Motor neuron (in vitro differentiated cells): ENCODE results near the gene EXOG. TPM values are rescaled to one million over a fixed set of nuclear protein-coding genes. Genes with fewer than 3 reads are reported as not detected.
A peak's percentile ranks its signal among the peaks of the same experiment; 100 is the strongest.

Experiments
- ATAC-seq, 8 experiments: fragments of 200-7000 bp; cut with Tn5 transposase; replicated peaks in 6 of 8; 2 replicates each; pipeline ENCODE4 v1.8.0; 2021; ENCODE audit warnings: mild to moderate bottlenecking in 8 of 8, moderate library complexity in 8 of 8
- H3K27ac ChIP-seq, 2 donors: fragments of 250-450 bp; sonication (Bioruptor Pico); 2 replicates each; pipeline ENCODE4 v1.9.0; 2021; ENCODE audit warnings: antibody characterized with exemption in 2 of 2, mild to moderate bottlenecking in 2 of 2, moderate library complexity in 1 of 2
- H3K4me1 ChIP-seq, 2 donors: fragments of 250-450 bp; sonication (Bioruptor Pico); replicated peaks in 1 of 2; 2 replicates each; pipeline ENCODE4 v1.6.1; 2021; ENCODE audit warnings: antibody characterized with exemption in 2 of 2, mild to moderate bottlenecking in 2 of 2, moderate library complexity in 1 of 2
- H3K4me3 ChIP-seq, 5 donors: fragments of 250-450 bp; sonication (Bioruptor Pico); 2 replicates each; pipeline ENCODE4 v1.9.0; 2021; ENCODE audit warnings: antibody characterized with exemption in 5 of 5, mild to moderate bottlenecking in 5 of 5, moderate library complexity in 4 of 5
- WGBS, 10 experiments: fragments of 450-650 bp; shearing (Covaris generic); methylation state at CpG; one replicate each; pipeline ENCODE4 v1.0.0; 2022; 5-methylcytosine and 5-hydroxymethylcytosine counted together
- in situ Hi-C, 9 experiments: fragments of 400-800 bp; cut with MboI; loops; one replicate each; pipeline ENCODE4 v1.15.0; 2021; ENCODE audit warnings: low sequenced_read_pairs in 9 of 9, low pct_unique_long_range_greater_than_20kb in 2 of 9; ENCODE audit not compliant: unreplicated experiment in 9 of 9
- total RNA-seq, 8 experiments: library from RNA; unstranded; fragments of 300-600 nt; gene quantifications; 2 replicates each; pipeline versions ENCODE4 v1.2.3 to v1.2.4, GENCODE V29; 2022

The EXOG gene
- total RNA-seq, 8 experiments from 2014 or later: 7.2 to 22.1 (median 14.7) TPM

GRCh38 chr3:38477839-38478450 lies 18.2 kb upstream of the EXOG start:
- no peaks in the 10 kb centered on the region for H3K4me1 ChIP-seq
- H3K4me3 ChIP-seq: no peak overlapping the region
- no peak for ATAC-seq
- 80 to 83% methylated on average over 1 to 4 of the region's 15 CpGs; no CpG with 5 or more reads in 8 of the 10 experiments for WGBS, 10 experiments
- no peak overlapping the region for H3K27ac ChIP-seq
- in situ Hi-C loops: no loop called here

GRCh38 chr3:38478901-38479300 lies 17.2 kb upstream of the EXOG start:
- 100% methylated on average over 2 to 5 of the region's 9 CpGs; no CpG with 5 or more reads in 8 of the 10 experiments for WGBS, 10 experiments
- H3K4me3 ChIP-seq: no peak overlapping the region
- H3K27ac ChIP-seq: no peak overlapping the region
- in situ Hi-C loops: no loop called here
- H3K4me1 ChIP-seq: no peaks in the 10 kb centered on the region
- ATAC-seq: no peak

DNA sequence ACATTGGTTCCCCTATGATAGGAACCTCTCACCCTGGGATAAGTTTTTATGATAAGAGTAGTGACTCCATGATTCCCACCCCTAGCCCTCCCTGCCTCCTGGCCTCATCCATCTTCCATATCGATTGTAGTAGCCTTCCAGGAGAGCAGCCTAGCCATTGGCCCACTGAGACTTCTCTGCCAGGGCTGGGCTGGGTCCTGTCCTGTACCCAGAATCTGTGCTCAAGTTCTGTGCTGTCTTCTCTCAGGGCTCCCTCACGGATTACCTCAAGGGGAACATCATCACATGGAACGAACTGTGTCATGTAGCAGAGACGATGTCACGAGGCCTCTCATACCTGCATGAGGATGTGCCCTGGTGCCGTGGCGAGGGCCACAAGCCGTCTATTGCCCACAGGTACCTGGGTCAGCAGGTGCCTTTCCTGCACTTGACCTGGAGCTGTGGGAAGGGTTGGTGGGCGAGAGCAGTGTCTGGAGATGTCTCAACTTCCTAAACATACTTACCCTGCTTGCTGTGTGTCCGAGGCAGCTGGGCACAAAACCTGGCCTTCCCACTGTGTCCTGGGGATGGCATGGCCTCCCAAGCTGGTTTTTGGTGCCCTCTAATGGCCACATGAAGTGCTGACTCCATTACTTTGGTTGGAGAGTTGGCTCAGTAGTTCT lies 16.6 kb upstream of the EXOG start:
- in situ Hi-C loops: loop anchor here in 2 of 9 experiments (10.0 kb wide), 2 partner anchors 135 to 215 kb away; partner anchors contain the start of genes SLC22A13 (in 1 of the 2) and XYLB (in 1 of the 2)
- peak in 7 of 8 experiments; percentile 40 to 98 (median 87) for ATAC-seq
- WGBS, 10 experiments: 0 to 80% (median 71%) methylated on average over 1 to 5 of the region's 10 CpGs; no CpG with 5 or more reads in 4 of the 10 experiments
- H3K27ac ChIP-seq: no peak overlapping the region
- no peaks in the 10 kb centered on the region for H3K4me1 ChIP-seq
- H3K4me3 ChIP-seq: no peak overlapping the region

- ATAC-seq: no peak
- Histone ChIP-seq H3K4me1 (no peaks in the 10 kb centered on the region), H3K4me3 (no peak overlapping the region), H3K27ac (no peak overlapping the region)
- 0 to 100% (median 63%) methylated on average over 1 to 3 of the region's 3 CpGs; no CpG with 5 or more reads in 1 of the 10 experiments for WGBS, 10 experiments
- in situ Hi-C loops: loop anchor here in 2 of 9 experiments (10.0 kb wide), 2 partner anchors 135 to 215 kb away; partner anchors contain the start of genes SLC22A13 (in 1 of the 2) and XYLB (in 1 of the 2)
Observed at GRCh38 chr3:38480093-38480445, 16.1 kb upstream of the EXOG start.

DNA sequence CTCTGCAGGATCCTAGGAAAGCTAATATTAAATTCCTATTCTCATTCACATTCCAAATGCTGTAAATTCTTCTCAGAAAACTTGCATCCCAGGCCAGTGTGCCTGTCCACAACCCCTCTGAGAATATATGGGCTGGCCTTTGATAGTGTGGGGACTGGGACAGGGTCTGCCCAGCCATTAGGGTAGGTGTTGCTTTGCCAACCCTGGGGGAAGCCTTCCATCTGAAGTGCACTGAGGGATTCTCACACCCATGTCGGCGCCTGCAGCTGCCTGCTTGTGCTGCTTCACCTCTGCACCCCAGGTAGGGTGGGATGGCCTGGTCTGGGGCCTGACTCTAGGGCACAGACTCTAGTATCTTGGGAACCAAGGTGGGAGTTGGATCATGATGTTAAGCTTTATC lies 15.2 kb upstream of the EXOG start:
- H3K27ac ChIP-seq: no peak overlapping the region
- no peak overlapping the region for H3K4me3 ChIP-seq
- H3K4me1 ChIP-seq: no peaks in the 10 kb centered on the region
- no peak for ATAC-seq
- in situ Hi-C loops: loop anchor here in 2 of 9 experiments (10.0 kb wide), 2 partner anchors 136 to 216 kb away; partner anchors contain the start of genes SLC22A13 (in 1 of the 2) and XYLB (in 1 of the 2)
- WGBS, 10 experiments: 100% methylated on average over 2 of the region's 2 CpGs; no CpG with 5 or more reads in 9 of the 10 experiments

GRCh38 chr3:38482951-38483350 lies 13.2 kb upstream of the EXOG start:
- in situ Hi-C loops: loop anchor here in 2 of 9 experiments (10.0 kb wide), 2 partner anchors 138 to 218 kb away; partner anchors contain the start of genes SLC22A13 (in 1 of the 2) and XYLB (in 1 of the 2)
- no peak overlapping the region for H3K4me3 ChIP-seq
- no peak overlapping the region for H3K27ac ChIP-seq
- no peak for ATAC-seq
- H3K4me1 ChIP-seq: no peaks in the 10 kb centered on the region
- 17 to 94% (median 84%) methylated on average over 1 to 8 of the region's 10 CpGs; no CpG with 5 or more reads in 4 of the 10 experiments for WGBS, 10 experiments

DNA sequence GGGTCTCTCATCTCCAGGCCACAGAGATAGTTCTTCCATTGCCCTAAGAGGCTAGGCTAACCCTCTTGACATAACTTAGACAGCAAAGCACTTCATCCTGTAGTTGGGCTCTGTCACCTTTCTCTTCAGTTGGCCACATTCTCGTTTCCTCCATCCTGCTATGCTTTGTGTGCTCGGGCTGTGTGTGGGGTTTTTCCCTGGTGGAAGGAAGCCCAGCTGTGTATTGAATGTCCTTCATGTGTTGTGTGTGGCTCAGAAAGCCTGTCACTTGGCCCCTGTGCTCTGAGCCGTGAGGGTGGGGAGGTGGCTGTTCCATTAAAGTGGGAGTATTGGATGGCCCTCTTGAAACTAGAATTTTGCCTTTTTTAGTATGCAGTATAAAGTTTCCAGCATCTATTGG lies 8.8 kb upstream of the EXOG start:
- no peak for ATAC-seq
- H3K4me3 ChIP-seq: no peak overlapping the region
- WGBS, 10 experiments: 33 to 93% (median 90%) methylated on average over 1 to 3 of the region's 3 CpGs; no CpG with 5 or more reads in 3 of the 10 experiments
- no peaks in the 10 kb centered on the region for H3K4me1 ChIP-seq
- in situ Hi-C loops: loop anchor here in 2 of 9 experiments (10.0 kb wide), 2 partner anchors 143 to 223 kb away; partner anchors contain the start of genes SLC22A13 (in 1 of the 2) and XYLB (in 1 of the 2)
- H3K27ac ChIP-seq: no peak overlapping the region

DNA sequence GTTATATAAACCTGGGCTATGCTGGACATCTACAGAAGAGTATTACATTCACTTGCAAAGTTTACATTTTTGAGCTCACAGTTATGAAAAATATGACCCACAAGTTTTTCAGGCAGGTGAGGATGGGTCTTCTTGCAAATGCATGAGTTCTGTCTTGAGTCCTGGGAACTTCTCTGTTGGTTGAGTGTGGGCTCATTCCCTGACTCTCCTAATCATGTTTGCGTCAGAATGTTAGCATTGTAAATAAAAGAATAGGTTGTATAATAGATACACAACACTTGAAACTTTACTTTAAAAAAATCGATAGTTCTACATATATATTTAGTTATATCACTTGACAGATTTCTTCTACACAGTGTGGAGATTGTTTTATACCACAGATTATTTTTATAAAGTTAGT lies 7.2 kb upstream of the EXOG start:
- H3K27ac ChIP-seq: no peak overlapping the region
- no peak for ATAC-seq
- H3K4me1 ChIP-seq: no peaks in the 10 kb centered on the region
- H3K4me3 ChIP-seq: no peak overlapping the region
- 63 to 100% (median 92%) methylated on average over 1 to 2 of the region's 2 CpGs; no CpG with 5 or more reads in 2 of the 10 experiments for WGBS, 10 experiments
- in situ Hi-C loops: loop anchor here in 2 of 9 experiments (10.0 kb wide), 2 partner anchors 144 to 224 kb away; partner anchors contain the start of genes SLC22A13 (in 1 of the 2) and XYLB (in 1 of the 2)

DNA sequence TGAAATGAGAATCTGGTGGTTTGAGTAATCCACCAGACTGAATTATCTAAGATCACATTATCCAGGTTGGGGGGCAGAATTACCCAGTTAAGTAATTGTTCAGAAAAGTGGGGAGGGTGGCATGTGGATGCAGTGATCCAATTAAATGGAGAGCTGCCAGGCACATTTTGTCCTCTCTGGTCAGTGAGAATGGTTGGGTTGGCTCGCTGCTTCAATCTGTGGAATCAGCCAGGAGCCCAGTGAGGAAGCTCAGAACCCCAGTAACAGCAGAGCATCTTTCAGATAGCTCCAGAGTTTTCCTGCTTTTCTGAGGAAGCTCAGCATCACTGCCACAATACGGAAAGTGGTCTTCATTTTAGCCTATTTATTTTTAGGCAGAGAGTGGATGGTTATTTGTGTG lies 6.4 kb upstream of the EXOG start:
- Histone ChIP-seq H3K4me1 (no peaks in the 10 kb centered on the region), H3K27ac (no peak overlapping the region), H3K4me3 (no peak overlapping the region)
- ATAC-seq: no peak
- WGBS, 10 experiments: 50 to 100% (median 100%) methylated on average over 1 to 2 of the region's 2 CpGs; no CpG with 5 or more reads in 3 of the 10 experiments
- in situ Hi-C loops: loop anchor here in 2 of 9 experiments (10.0 kb wide), 2 partner anchors 145 to 225 kb away; partner anchors contain the start of genes SLC22A13 (in 1 of the 2) and XYLB (in 1 of the 2)

- ATAC-seq: no peak
- no peaks in the 10 kb centered on the region for H3K4me1 ChIP-seq
- no peak overlapping the region for H3K27ac ChIP-seq
- in situ Hi-C loops: no loop called here
- 50 to 100% (median 86%) methylated on average over 1 to 10 of the region's 11 CpGs for WGBS, 10 experiments
- H3K4me3 ChIP-seq: no peak overlapping the region
Observed at GRCh38 chr3:38490281-38491030, 5.7 kb upstream of the EXOG start.

- Histone ChIP-seq H3K4me1 (no peaks in the 10 kb centered on the region), H3K4me3 (no peak overlapping the region), H3K27ac (no peak overlapping the region)
- 80 to 100% (median 98%) methylated on average over 1 to 6 of the region's 6 CpGs; no CpG with 5 or more reads in 1 of the 10 experiments for WGBS, 10 experiments
- in situ Hi-C loops: no loop called here
- ATAC-seq: no peak
Observed at GRCh38 chr3:38491215-38491614, 4.9 kb upstream of the EXOG start.

GRCh38 chr3:38493031-38493430 lies 3.1 kb upstream of the EXOG start:
- WGBS, 10 experiments: 18 to 100% (median 89%) methylated on average over 2 to 4 of the region's 4 CpGs; no CpG with 5 or more reads in 1 of the 10 experiments
- peaks cover 3 to 7% of the 10 kb centered on the region in 2 donors for H3K4me1 ChIP-seq
- no peak for ATAC-seq
- no peak overlapping the region for H3K27ac ChIP-seq
- in situ Hi-C loops: no loop called here
- no peak overlapping the region for H3K4me3 ChIP-seq
